Gastroesophageal sphincter (tissue), 2 donors: ENCODE data around the gene KCNJ10.

ENCODE experiments used
- EP300 ChIP-seq: sonication (generic); formaldehyde crosslinking; IDR thresholded peaks from one replicate; pipeline ENCODE4 v1.6.1; 2017; ENCODE audit warnings: antibody characterized with exemption, mild to moderate bottlenecking
- POLR2AphosphoS5 ChIP-seq: sonication (generic); formaldehyde crosslinking; IDR thresholded peaks from one replicate; pipeline ENCODE4 v1.6.1; 2017; ENCODE audit warnings: antibody characterized with exemption

GRCh38 chr1:159992161-159992560 is 77.8 kb downstream of the KCNJ10 start:
- no peak for TF ChIP-seq POLR2AphosphoS5
- no peak for TF ChIP-seq EP300
